Measurements from ENCODE around the gene ARFGEF3.

ARFGEF3 gene

GRCh38 chr6:138372711-138373463 is 211.1 kb downstream of the ARFGEF3 start:
- DNase-seq (ENCODE audit: low read depth, low spot score) = no peak
- H3K4me3 ChIP-seq = no peak overlapping the region
- no peak overlapping the region for H3K9ac ChIP-seq (ENCODE audit: insufficient read length)
- H3K27ac ChIP-seq = peak overlapping the region; percentile 12; the same call in 1 of the 2 replicates
- H3K9me3 ChIP-seq (ENCODE audit: low read depth, low read length) = no peaks in the 10 kb centered on the region
- TF ChIP-seq EZH2 (IDR thresholded peaks at IDR 0.05) (no peak), FOXP2 (optimal IDR thresholded peaks at IDR 0.05; ENCODE audit: control extremely low read depth, extremely low read length, insufficient read depth) (no peak), POLR2AphosphoS5 (IDR thresholded peaks at IDR 0.05; ENCODE audit: borderline replicate concordance, low read depth, low read length) (no peak)
- H3K36me3 ChIP-seq (ENCODE audit: insufficient read depth, low read length) = no peaks in the 10 kb centered on the region

- no peak overlapping the region for H3K27ac ChIP-seq
- H3K9ac ChIP-seq (ENCODE audit: insufficient read length) = no peak overlapping the region
Measured at GRCh38 chr6:138374230-138374629, 212.5 kb downstream of the ARFGEF3 start.

GRCh38 chr6:138374815-138375214 is 213.1 kb downstream of the ARFGEF3 start:
- TF ChIP-seq FOXP2 (optimal IDR thresholded peaks at IDR 0.05; ENCODE audit: control extremely low read depth, extremely low read length, insufficient read depth) (no peak), EZH2 (IDR thresholded peaks at IDR 0.05) (no peak), POLR2AphosphoS5 (IDR thresholded peaks at IDR 0.05; ENCODE audit: borderline replicate concordance, low read depth, low read length) (no peak)
- Histone ChIP-seq H3K27ac (no peak overlapping the region), H3K4me3 (no peak overlapping the region), H3K36me3 (ENCODE audit: insufficient read depth, low read length) (no peaks in the 10 kb centered on the region), H3K9me3 (ENCODE audit: low read depth, low read length) (no peaks in the 10 kb centered on the region), H3K9ac (ENCODE audit: insufficient read length) (no peak overlapping the region)
- DNase-seq (ENCODE audit: low read depth, low spot score) = no peak

More at GRCh38 chr6:138374230-138374629, 212.5 kb downstream of the ARFGEF3 start:
- DNase-seq (ENCODE audit: low read depth, low spot score) = no peak
- no peaks in the 10 kb centered on the region for H3K36me3 ChIP-seq (ENCODE audit: insufficient read depth, low read length)
- TF ChIP-seq FOXP2 (optimal IDR thresholded peaks at IDR 0.05; ENCODE audit: control extremely low read depth, extremely low read length, insufficient read depth) = no peak
- TF ChIP-seq POLR2AphosphoS5 (IDR thresholded peaks at IDR 0.05; ENCODE audit: borderline replicate concordance, low read depth, low read length) = no peak
- TF ChIP-seq EZH2 (IDR thresholded peaks at IDR 0.05) = no peak
- H3K9me3 ChIP-seq (ENCODE audit: low read depth, low read length) = no peaks in the 10 kb centered on the region
- no peak overlapping the region for H3K4me3 ChIP-seq

- DNase-seq (ENCODE audit: low read depth, low spot score) = no peak
- Histone ChIP-seq H3K27ac (no peak overlapping the region), H3K36me3 (ENCODE audit: insufficient read depth, low read length) (no peaks in the 10 kb centered on the region), H3K9me3 (ENCODE audit: low read depth, low read length) (no peaks in the 10 kb centered on the region), H3K4me3 (no peak overlapping the region), H3K9ac (ENCODE audit: insufficient read length) (no peak overlapping the region)
- no peak for TF ChIP-seq EZH2 (IDR thresholded peaks at IDR 0.05)
- TF ChIP-seq FOXP2 (optimal IDR thresholded peaks at IDR 0.05; ENCODE audit: control extremely low read depth, extremely low read length, insufficient read depth) = no peak
- no peak for TF ChIP-seq POLR2AphosphoS5 (IDR thresholded peaks at IDR 0.05; ENCODE audit: borderline replicate concordance, low read depth, low read length)
Measured at GRCh38 chr6:138377042-138377441, 215.3 kb downstream of the ARFGEF3 start.

- no peak for DNase-seq (ENCODE audit: low read depth, low spot score)
- Histone ChIP-seq H3K27ac (no peak within 1 kb of the TSS), H3K9ac (ENCODE audit: insufficient read length) (no peak within 1 kb of the TSS), H3K4me3 (no peak within 1 kb of the TSS), H3K9me3 (ENCODE audit: low read depth, low read length) (no peaks in the 10 kb centered on the region), H3K36me3 (ENCODE audit: insufficient read depth, low read length) (no peaks in the 10 kb centered on the region)
- TF ChIP-seq EZH2 (IDR thresholded peaks at IDR 0.05) (no peak), FOXP2 (optimal IDR thresholded peaks at IDR 0.05; ENCODE audit: control extremely low read depth, extremely low read length, insufficient read depth) (no peak), POLR2AphosphoS5 (IDR thresholded peaks at IDR 0.05; ENCODE audit: borderline replicate concordance, low read depth, low read length) (no peak)
Measured at GRCh38 chr6:138377844-138378243, 216.1 kb downstream of the ARFGEF3 start, which contains the start of gene SMIM28. Gene SMIM28, plus strand, starts transcription at chr6:138377905. Its CDS starts 168 bp downstream, at chr6:138378073.

- no peak overlapping the region for H3K27ac ChIP-seq
- TF ChIP-seq POLR2AphosphoS5 (IDR thresholded peaks at IDR 0.05; ENCODE audit: borderline replicate concordance, low read depth, low read length) = no peak
- TF ChIP-seq EZH2 (IDR thresholded peaks at IDR 0.05) = no peak
- TF ChIP-seq FOXP2 (optimal IDR thresholded peaks at IDR 0.05; ENCODE audit: control extremely low read depth, extremely low read length, insufficient read depth) = no peak
- no peaks in the 10 kb centered on the region for H3K9me3 ChIP-seq (ENCODE audit: low read depth, low read length)
- no peak overlapping the region for H3K9ac ChIP-seq (ENCODE audit: insufficient read length)
- H3K36me3 ChIP-seq (ENCODE audit: insufficient read depth, low read length) = no peaks in the 10 kb centered on the region
- no peak overlapping the region for H3K4me3 ChIP-seq
- no peak for DNase-seq (ENCODE audit: low read depth, low spot score)
Measured at GRCh38 chr6:138378463-138378862, 216.7 kb downstream of the ARFGEF3 start.

GRCh38 chr6:138382498-138383265 is 220.9 kb downstream of the ARFGEF3 start:
- H3K4me3 ChIP-seq = no peak overlapping the region
- no peak overlapping the region for H3K27ac ChIP-seq
- DNase-seq (ENCODE audit: low read depth, low spot score) = no peak
- TF ChIP-seq FOXP2 (optimal IDR thresholded peaks at IDR 0.05; ENCODE audit: control extremely low read depth, extremely low read length, insufficient read depth) (no peak), POLR2AphosphoS5 (IDR thresholded peaks at IDR 0.05; ENCODE audit: borderline replicate concordance, low read depth, low read length) (no peak), EZH2 (IDR thresholded peaks at IDR 0.05) (no peak)
- no peaks in the 10 kb centered on the region for H3K9me3 ChIP-seq (ENCODE audit: low read depth, low read length)
- H3K36me3 ChIP-seq (ENCODE audit: insufficient read depth, low read length) = no peaks in the 10 kb centered on the region
- H3K9ac ChIP-seq (ENCODE audit: insufficient read length) = no peak overlapping the region

GRCh38 chr6:138383776-138384175 is 222.0 kb downstream of the ARFGEF3 start:
- Histone ChIP-seq H3K4me3 (no peak overlapping the region), H3K9ac (ENCODE audit: insufficient read length) (no peak overlapping the region), H3K9me3 (ENCODE audit: low read depth, low read length) (no peaks in the 10 kb centered on the region), H3K36me3 (ENCODE audit: insufficient read depth, low read length) (no peaks in the 10 kb centered on the region), H3K27ac (no peak overlapping the region)
- TF ChIP-seq POLR2AphosphoS5 (IDR thresholded peaks at IDR 0.05; ENCODE audit: borderline replicate concordance, low read depth, low read length) (no peak), EZH2 (IDR thresholded peaks at IDR 0.05) (no peak), FOXP2 (optimal IDR thresholded peaks at IDR 0.05; ENCODE audit: control extremely low read depth, extremely low read length, insufficient read depth) (no peak)
- DNase-seq (ENCODE audit: low read depth, low spot score) = no peak
